ENCODE data around the gene TRMT2A.

DNA sequence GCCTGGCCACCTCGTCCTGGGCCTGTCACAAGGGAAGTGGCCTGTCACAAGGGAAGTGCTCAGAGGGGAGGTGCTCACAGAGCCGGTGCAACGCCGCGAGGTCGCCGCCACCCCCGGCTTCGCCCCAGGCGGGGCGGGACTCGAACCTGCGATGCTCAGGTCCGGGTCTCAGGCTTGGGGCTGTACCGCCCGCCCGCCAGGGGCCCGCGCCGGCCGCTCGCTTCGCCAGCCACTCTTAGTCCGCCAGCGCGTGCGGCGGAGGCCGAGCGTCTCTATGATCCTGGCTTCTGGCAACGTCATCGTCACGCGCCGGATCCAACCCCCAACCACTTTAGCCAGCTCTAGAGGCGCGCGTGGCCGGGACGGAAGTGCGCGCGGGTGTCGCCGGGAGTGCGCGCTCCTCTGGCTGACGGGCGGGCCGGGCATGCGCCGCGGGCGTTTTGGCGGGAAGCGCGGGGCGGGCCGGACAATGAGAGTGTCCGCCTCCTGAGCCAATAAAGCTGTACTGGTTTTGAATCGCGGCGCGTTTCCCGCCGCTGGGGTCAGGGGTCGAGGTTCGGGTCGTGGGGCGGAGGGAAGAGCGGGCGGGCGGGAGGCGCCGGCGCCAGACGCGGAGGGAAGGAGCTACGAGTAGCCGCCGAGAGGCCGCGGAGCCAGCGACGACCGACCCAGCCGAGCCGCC is at the start of gene TRMT2A:
- TF ChIP-seq, protein P1, sequence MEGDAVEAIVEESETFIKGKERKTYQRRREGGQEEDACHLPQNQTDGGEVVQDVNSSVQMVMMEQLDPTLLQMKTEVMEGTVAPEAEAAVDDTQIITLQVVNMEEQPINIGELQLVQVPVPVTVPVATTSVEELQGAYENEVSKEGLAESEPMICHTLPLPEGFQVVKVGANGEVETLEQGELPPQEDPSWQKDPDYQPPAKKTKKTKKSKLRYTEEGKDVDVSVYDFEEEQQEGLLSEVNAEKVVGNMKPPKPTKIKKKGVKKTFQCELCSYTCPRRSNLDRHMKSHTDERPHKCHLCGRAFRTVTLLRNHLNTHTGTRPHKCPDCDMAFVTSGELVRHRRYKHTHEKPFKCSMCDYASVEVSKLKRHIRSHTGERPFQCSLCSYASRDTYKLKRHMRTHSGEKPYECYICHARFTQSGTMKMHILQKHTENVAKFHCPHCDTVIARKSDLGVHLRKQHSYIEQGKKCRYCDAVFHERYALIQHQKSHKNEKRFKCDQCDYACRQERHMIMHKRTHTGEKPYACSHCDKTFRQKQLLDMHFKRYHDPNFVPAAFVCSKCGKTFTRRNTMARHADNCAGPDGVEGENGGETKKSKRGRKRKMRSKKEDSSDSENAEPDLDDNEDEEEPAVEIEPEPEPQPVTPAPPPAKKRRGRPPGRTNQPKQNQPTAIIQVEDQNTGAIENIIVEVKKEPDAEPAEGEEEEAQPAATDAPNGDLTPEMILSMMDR (IDR thresholded peaks at IDR 0.05 in 2 of 3, conservative IDR thresholded peaks at IDR 0.05 in 1 of 3; ENCODE audit: control insufficient read depth in 2 of 3, extremely low read depth in 1 of 3, insufficient read depth in 1 of 3, low read depth in 3 of 3, low read length in 3 of 3), result peak in 2 of 3 experiments; percentile 10 to 30; a peak in 2 of 6 replicates
- TF ChIP-seq CREM (IDR thresholded peaks at IDR 0.05; ENCODE audit: low read depth) (peak; percentile 99), MXI1 (IDR thresholded peaks at IDR 0.05; ENCODE audit: low read depth, low read length) (peak; percentile 91)

Data from GM12878 (cell line).